ENCODE results near the gene LAMA3.

Gene LAMA3

DNA sequence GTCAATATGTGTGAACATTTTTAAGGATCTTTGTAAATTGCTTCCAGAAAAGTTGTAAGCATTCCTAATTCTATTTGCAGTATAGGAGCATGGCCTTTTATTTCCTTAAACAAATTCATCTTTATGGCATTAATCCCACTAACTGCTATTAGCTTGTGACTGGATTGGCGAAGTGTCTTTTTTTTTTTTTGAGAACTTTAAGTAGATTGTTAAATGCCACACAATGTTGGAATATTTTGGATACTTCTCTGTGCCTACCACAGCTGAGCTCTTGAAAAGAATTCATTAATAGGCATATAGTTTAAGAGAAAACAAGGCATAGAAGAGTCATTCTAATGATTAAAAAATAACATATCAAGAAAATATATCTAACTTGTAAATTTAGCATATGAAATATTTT lies 129.7 kb downstream of the LAMA3 start:
- DNase-seq (ENCODE audit: low spot score), result no peak

DNA sequence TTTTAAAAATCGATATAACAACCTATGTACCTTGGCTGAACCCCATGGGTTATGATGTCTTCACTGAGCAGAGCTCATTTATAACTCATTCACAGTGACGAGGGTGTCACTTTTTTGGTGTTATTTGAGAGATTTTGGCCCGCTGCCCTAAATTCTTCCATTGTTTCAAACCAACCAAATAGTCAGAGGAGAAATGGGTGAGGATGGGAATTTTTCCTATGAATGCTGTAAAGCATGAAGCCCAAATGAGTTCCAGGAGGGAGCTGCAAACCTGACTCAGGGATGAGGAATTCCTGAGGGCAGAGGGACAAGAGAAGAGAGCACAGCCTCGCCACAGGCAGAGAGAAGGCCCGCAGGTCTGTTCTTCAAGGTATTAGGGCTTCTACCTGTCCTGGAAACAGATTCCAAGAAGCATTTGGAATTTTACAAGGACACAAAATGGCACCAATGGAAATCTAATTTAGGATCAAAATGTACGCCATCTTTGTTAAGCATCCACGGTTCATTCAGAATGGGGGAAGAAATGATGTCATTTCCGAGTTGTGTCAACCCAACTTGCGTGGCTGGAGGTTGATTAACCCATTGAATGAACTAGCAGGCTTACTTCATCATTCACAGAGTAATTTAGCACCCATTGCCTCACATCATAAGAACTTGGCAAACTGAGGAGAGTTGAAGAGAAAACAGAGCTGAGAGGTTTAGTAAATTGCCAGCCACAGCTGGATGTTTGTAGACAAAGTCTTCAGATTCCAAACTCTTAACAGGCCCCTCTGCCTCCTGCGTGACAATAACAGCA lies 133.5 kb downstream of the LAMA3 start:
- no peak for DNase-seq (ENCODE audit: low spot score)

DNA sequence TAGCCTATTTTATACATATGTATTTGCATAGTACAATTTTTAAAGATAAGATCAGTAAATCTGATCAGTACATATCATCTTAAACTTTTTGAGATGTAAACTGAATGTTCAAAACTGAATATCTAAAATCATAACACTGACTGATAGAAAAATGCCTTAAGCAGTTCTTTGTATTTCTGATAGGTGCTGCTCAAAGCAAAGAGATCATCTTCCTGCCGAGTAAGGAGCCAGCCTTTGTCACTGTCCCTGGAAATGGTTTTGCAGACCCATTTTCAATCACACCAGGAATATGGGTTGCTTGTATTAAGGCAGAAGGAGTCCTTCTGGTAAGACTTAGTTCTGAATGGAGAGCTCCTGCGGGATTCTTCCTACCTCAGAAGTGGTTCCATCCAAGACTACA lies 135.0 kb downstream of the LAMA3 start:
- DNase-seq (ENCODE audit: low spot score), result no peak

GRCh38 chr18:23824669-23825068 lies 135.4 kb downstream of the LAMA3 start:
- no peak for DNase-seq (ENCODE audit: low spot score)

DNA sequence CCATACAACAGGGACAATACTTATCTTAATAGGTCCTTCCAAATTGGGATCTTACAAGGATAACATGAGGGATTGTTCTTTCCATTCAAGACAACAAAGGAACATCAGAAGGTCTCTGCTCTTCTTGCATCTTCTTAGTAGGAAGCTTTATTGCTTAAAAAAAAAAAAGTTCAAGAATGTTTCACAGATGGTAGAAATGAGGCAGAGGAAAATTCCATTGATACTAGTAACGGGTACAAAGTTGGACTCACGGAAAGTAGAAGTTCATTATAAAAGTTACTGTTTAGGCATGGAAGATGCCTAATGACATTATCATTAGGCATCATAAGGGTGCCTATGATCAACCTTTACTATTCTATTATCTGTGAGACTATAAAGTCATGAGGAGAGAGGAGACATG lies 136.2 kb downstream of the LAMA3 start:
- DNase-seq (ENCODE audit: low spot score), result no peak

- no peak for DNase-seq (ENCODE audit: low spot score)
Measured at GRCh38 chr18:23825978-23826405, 136.7 kb downstream of the LAMA3 start.

GRCh38 chr18:23826850-23827620 lies 137.8 kb downstream of the LAMA3 start:
- DNase-seq (ENCODE audit: low spot score), result no peak

DNA sequence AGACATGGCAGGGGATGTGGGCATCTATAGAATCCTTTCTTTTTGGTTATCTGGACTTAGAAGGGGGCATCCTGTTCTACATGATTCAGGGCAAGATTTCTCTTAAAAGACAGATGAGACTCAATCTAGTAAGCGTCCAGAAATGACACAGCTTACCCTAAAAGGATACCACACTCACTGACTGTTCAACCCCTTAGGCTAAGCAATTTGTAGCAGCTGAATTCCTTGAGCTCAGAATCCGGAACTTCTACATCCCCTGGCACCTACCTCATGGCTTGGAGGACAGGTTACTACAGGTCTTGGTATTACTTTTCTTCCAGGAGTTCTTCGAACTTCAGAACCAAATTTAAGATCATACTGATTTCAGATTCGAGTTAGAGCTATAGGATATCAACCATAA lies 138.4 kb downstream of the LAMA3 start:
- DNase-seq (ENCODE audit: low spot score), result no peak

DNA sequence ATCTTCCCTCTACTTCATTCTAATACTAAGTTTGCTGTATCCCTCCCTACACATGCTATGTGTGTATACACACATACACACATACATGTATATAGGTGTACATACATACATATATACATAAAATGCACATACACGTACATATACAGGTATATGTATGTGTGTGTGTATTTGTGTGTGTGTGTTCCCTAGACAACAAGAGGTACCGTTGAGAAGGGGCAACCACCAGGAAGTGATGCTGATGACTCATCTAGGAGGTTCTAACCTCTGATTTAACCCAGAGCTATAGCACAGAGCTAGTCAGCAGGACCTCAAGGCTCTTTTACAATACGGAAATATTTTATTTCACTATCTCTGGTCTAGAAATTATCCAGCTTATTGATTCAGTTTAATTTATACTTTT lies 139.2 kb downstream of the LAMA3 start:
- DNase-seq (ENCODE audit: low spot score), result peak; percentile 75

DNA sequence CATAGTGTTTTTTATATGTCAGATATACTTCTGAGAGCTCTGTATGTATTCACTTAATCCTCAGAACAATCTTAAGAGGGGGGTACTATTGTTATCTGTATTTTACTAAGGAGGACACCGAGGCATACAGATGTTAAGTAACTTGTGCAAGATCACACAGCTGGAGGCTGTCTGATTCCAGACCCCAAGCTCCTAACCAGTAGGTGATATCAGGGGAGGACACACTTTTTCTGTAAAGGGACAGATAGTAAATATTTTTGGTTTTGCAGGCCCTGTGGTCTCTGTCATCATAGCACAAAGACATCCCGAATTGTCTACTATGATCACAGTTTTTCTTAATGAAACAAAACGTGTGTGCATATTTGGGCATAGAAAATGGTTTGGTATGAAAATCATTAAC lies 143.7 kb downstream of the LAMA3 start:
- no peak for DNase-seq (ENCODE audit: low spot score)

GRCh38 chr18:23833714-23834113 lies 144.5 kb downstream of the LAMA3 start:
- no peak for DNase-seq (ENCODE audit: low spot score)

GRCh38 chr18:23835091-23835490 lies 145.8 kb downstream of the LAMA3 start:
- no peak for DNase-seq (ENCODE audit: low spot score)

GRCh38 chr18:23835506-23835905 lies 146.3 kb downstream of the LAMA3 start:
- no peak for DNase-seq (ENCODE audit: low spot score)

DNA sequence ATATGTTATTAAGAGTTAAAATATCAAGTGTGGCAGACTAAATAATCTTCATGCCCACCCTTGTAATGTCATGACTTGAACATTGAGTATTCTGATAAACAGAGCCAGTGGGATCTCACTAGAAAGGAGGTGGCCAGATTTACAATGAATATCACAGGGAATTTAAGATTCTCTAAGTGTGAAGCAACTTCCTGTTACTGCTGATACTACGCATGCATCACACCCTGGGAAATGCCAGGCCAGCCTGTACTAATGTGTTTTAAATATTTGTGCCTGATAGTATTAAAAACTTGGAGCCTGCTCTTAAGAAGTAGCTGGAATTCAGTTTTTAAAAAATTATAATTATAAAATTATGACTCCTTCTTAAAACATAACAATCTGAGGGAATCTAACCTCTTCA lies 148.3 kb downstream of the LAMA3 start:
- no peak for DNase-seq (ENCODE audit: low spot score)

GRCh38 chr18:23838233-23838632 lies 149.0 kb downstream of the LAMA3 start:
- DNase-seq (ENCODE audit: low spot score), result no peak

- DNase-seq (ENCODE audit: low spot score), result no peak
Measured at GRCh38 chr18:23838801-23839366, 149.6 kb downstream of the LAMA3 start.

- DNase-seq (ENCODE audit: low spot score), result no peak
Measured at GRCh38 chr18:23842305-23842704, 153.1 kb downstream of the LAMA3 start.

GRCh38 chr18:23844991-23845680 lies 155.9 kb downstream of the LAMA3 start:
- DNase-seq (ENCODE audit: low spot score), result no peak

- DNase-seq (ENCODE audit: low spot score), result no peak
Measured at GRCh38 chr18:23845988-23846630, 156.9 kb downstream of the LAMA3 start.

- no peak for DNase-seq (ENCODE audit: low spot score)
Measured at GRCh38 chr18:23847321-23847986, 158.2 kb downstream of the LAMA3 start.

- DNase-seq (ENCODE audit: low spot score), result no peak
Measured at GRCh38 chr18:23849141-23849540, 159.9 kb downstream of the LAMA3 start.

Measured in CD4-positive, alpha-beta T cell treated with Interleukin-6 at 100 ng/mL for 8 hours (primary cell).